ENCODE data around the gene IGF2BP2.

IGF2BP2 gene

GRCh38 chr3:185605566-185605965 is 219.3 kb downstream of the IGF2BP2 start:
- TF ChIP-seq, protein P1, sequence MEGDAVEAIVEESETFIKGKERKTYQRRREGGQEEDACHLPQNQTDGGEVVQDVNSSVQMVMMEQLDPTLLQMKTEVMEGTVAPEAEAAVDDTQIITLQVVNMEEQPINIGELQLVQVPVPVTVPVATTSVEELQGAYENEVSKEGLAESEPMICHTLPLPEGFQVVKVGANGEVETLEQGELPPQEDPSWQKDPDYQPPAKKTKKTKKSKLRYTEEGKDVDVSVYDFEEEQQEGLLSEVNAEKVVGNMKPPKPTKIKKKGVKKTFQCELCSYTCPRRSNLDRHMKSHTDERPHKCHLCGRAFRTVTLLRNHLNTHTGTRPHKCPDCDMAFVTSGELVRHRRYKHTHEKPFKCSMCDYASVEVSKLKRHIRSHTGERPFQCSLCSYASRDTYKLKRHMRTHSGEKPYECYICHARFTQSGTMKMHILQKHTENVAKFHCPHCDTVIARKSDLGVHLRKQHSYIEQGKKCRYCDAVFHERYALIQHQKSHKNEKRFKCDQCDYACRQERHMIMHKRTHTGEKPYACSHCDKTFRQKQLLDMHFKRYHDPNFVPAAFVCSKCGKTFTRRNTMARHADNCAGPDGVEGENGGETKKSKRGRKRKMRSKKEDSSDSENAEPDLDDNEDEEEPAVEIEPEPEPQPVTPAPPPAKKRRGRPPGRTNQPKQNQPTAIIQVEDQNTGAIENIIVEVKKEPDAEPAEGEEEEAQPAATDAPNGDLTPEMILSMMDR (IDR thresholded peaks at IDR 0.05; ENCODE audit: low read depth, low read length) = no peak
- no peak overlapping the region for H3K4me3 ChIP-seq (ENCODE audit: low read depth, low read length)
- in situ Hi-C loops (cut with HindIII; ENCODE audit: low sequenced_read_pairs) = no loop called here
- no peak for DNase-seq (ENCODE audit: low read depth, low spot score)

- TF ChIP-seq, protein P1 (IDR thresholded peaks at IDR 0.05; ENCODE audit: low read depth, low read length) = no peak
- no peak for DNase-seq (ENCODE audit: low read depth, low spot score)
- in situ Hi-C loops (cut with HindIII; ENCODE audit: low sequenced_read_pairs) = no loop called here
- no peak overlapping the region for H3K4me3 ChIP-seq (ENCODE audit: low read depth, low read length)
These were observed 229.3 kb downstream of the IGF2BP2 start for GRCh38 chr3:185595526-185595925.

DNA sequence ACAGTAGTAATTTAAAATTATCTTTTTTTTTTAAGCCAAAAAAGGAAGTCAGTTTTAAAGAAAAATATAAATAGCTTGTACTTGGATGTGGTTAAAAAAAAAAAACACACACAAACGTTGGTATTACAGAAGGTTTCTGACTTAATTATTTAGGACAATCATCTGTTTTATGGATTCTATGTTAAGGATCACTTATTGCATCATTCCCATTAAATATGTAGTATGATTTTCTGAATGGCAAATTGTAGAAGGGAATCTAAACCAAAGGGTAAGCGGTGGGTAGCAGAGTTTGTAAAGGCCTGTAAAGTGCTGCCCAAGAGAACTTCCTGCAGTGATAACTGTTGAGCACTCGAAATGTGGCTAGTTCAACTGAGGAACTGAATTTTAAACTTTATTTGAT is 230.8 kb downstream of the IGF2BP2 start:
- in situ Hi-C loops (cut with HindIII; ENCODE audit: low sequenced_read_pairs) = no loop called here
- H3K4me3 ChIP-seq (ENCODE audit: low read depth, low read length) = no peak overlapping the region
- TF ChIP-seq, protein P1 (IDR thresholded peaks at IDR 0.05; ENCODE audit: low read depth, low read length) = no peak
- DNase-seq (ENCODE audit: low read depth, low spot score) = no peak

Data from astrocyte of the spinal cord (primary cell).